Activated CD4-positive, CD25-positive, alpha-beta regulatory T cell treated with anti-CD3 and anti-CD28 coated beads, Interleukin-2, amount 50 U/mL, for 16 hours (primary cell): ENCODE data around the gene AHI1.
"Not testable (repeated sequence)": the region's sequence is repeated elsewhere in the genome, so short reads cannot be mapped to it uniquely, and the experiment has no call there.

Experiments used
- DNase-seq: peaks from one replicate; pipeline ENCODE4 v3.0.0-alpha.2; 2020; ENCODE audit warnings: low read depth, low spot score

Gene AHI1

GRCh38 chr6:135266675-135267074 lies 230.9 kb downstream of the AHI1 start:
- no peak for DNase-seq

GRCh38 chr6:135265278-135265677 lies 232.3 kb downstream of the AHI1 start:
- DNase-seq: no peak

- DNase-seq: no peak
These were observed 235.4 kb downstream of the AHI1 start for GRCh38 chr6:135261872-135262725.

- no peak for DNase-seq
These were observed 236.9 kb downstream of the AHI1 start for GRCh38 chr6:135260612-135261011.

- DNase-seq: no peak
These were observed 238.6 kb downstream of the AHI1 start for GRCh38 chr6:135258970-135259369.

- no peak for DNase-seq
These were observed 239.7 kb downstream of the AHI1 start for GRCh38 chr6:135257631-135258405.

GRCh38 chr6:135256866-135257265 lies 240.7 kb downstream of the AHI1 start:
- DNase-seq: no peak

- no peak for DNase-seq
These were observed 243.1 kb downstream of the AHI1 start for GRCh38 chr6:135254471-135254870.

- DNase-seq: no peak
These were observed 245.8 kb downstream of the AHI1 start for GRCh38 chr6:135251498-135252441.

- no peak for DNase-seq
These were observed 246.6 kb downstream of the AHI1 start for GRCh38 chr6:135250751-135251497.

GRCh38 chr6:135250234-135250633 lies 247.3 kb downstream of the AHI1 start:
- DNase-seq: no peak

- DNase-seq: not testable (repeated sequence)
These were observed 251.0 kb downstream of the AHI1 start for GRCh38 chr6:135246412-135247012.

GRCh38 chr6:135244805-135245204 lies 252.7 kb downstream of the AHI1 start:
- DNase-seq: no peak

GRCh38 chr6:135243871-135244796 lies 253.4 kb downstream of the AHI1 start:
- no peak for DNase-seq

GRCh38 chr6:135240711-135241110 lies 256.8 kb downstream of the AHI1 start:
- no peak for DNase-seq

GRCh38 chr6:135236732-135237131 lies 260.8 kb downstream of the AHI1 start:
- no peak for DNase-seq

GRCh38 chr6:135236319-135236718 lies 261.2 kb downstream of the AHI1 start:
- no peak for DNase-seq

- no peak for DNase-seq
These were observed 261.8 kb downstream of the AHI1 start for GRCh38 chr6:135235716-135236115.

- no peak for DNase-seq
These were observed 263.1 kb downstream of the AHI1 start for GRCh38 chr6:135234492-135234780.
